ENCODE results near the gene IDS.
"Not testable (repeated sequence)": the region's sequence is repeated elsewhere in the genome, so short reads cannot be mapped to it uniquely, and the experiment has no call there.

Gene IDS, protein sequence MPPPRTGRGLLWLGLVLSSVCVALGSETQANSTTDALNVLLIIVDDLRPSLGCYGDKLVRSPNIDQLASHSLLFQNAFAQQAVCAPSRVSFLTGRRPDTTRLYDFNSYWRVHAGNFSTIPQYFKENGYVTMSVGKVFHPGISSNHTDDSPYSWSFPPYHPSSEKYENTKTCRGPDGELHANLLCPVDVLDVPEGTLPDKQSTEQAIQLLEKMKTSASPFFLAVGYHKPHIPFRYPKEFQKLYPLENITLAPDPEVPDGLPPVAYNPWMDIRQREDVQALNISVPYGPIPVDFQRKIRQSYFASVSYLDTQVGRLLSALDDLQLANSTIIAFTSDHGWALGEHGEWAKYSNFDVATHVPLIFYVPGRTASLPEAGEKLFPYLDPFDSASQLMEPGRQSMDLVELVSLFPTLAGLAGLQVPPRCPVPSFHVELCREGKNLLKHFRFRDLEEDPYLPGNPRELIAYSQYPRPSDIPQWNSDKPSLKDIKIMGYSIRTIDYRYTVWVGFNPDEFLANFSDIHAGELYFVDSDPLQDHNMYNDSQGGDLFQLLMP

DNA sequence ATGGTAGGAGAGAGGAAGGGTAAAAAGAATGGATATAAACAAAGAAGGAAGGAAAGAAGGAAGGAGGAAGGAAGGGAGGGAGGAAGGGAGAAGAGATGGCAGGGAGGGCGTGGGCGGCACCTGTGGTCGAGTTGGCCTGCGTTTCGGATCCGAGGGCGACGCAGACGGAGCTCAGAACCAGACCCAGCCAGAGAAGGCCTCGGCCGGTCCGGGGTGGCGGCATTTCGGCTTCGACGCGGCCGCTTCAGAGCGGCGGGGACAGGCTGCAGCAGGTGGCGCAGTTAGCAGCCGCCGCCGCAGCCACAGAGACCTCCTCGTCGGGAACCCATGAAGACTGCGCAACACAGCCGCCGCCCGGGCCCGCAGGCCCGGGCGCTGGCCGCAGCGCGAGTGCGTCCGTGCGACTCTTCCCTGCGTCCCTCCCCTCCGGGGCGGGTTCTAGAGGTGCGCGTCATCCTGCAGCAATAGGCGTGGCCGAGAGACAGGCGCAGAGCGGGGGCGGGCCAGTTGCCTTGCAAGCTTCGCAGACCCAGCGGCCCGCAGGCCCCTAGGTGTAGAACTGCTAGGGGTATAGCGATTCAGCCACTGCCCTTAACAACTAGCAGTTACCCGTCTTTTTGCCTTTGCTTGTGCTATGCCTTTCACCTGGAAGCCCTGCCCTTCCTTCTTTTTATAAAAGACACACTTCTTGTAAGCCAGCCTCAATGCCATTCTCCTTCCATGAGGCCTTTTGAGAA lies at the start of gene IDS:
Gene IDS, minus strand, starts transcription at position 392 of the 737 bp plus-strand sequence. Its CDS starts 169 bp downstream, at position 223.
- DNase-seq (ENCODE audit: low spot score) = peak; percentile 83

DNA sequence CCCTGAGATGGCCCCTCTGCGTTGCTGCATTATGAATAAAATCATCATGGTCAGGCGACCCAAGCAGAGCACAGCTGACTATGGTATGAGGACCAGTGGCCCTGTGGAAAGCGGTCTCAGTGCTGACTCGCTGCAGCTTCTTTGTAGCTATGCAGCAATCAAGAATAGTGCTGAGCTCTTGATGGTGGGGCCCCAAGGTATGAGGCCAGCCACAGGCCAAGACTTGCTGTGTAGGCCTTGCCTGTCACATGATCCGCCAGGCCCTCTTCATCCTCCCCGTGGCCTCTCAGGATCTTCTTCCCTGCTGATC lies 46.8 kb upstream of the IDS start:
- DNase-seq (ENCODE audit: low spot score) = not testable (repeated sequence)

DNA sequence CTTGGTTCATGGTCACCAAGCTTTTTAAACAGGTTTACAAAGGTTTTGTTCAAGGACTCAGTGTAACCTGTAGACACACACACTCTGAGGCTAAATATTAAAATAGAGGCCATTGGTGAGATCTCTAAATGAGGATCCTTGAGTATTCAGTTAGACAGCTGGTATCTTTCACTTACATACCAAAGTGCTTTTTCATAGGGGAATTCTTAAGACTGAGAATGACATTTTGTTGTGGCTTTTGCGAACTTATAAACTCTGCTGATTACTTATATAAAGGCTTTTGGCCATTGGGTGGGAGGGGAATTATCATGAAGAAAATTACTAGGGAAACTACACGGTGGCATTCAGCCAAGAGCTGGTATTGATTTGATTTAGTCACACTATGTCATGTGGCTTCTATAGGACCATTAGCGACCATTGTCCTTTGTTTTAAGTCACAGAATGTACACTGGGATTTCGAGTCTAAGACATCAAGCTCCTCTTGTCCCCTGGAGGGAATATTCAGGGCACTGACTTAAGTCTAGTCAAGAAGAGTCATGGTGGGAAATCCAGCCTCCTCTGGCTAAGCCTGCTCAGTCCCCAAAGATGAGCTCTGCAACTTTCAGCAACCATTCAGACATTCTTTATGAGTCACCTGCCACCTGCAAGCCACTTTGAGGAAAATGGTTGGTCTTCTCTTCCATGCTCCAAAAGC lies 46.3 kb upstream of the IDS start:
- not testable (repeated sequence) for DNase-seq (ENCODE audit: low spot score)

DNA sequence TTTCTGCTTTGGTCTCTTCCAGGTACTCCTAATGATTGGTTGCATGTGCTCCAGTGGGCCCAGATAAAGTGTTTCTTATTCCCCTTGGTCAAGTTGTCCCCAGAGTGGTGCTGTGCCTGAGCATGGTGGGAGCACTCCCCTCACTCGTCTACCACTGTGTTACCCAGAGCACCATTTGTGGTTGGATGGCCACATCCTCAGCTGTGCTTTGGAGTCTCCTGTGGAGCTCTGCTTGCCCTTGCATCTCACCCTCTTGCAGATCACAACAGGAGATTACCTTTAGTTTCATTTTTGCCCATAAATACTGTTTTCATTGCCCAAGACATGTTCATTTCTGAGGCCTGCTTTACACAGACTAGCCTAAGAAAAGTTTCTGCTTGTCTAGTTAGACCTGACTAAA lies 45.3 kb upstream of the IDS start:
- DNase-seq (ENCODE audit: low spot score) = not testable (repeated sequence)

DNA sequence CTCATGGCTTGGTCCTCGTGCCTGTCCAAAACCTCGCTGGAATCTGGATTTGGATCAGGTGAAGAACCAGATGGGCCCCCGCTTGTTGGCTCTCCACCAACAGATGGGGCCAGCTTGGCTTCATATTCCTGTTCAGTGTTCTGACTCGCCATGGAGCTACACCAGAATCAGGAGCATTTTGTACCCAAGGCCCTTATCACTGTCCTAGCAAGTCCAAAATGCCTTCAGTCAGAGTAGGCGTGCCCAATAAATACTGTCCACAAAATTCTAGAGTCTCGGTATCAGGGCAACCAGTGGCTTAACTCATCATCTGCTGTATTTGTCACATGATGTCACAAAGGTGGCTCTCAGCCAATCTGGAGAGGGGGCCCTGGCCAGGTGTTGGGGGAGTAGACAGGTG lies 44.6 kb upstream of the IDS start, which contains the start of gene HSFX3:
Gene HSFX3, minus strand, starts transcription at position 224 of the 400 bp plus-strand sequence. Its CDS starts 72 bp downstream, at position 152.
- DNase-seq (ENCODE audit: low spot score) = not testable (repeated sequence)

DNA sequence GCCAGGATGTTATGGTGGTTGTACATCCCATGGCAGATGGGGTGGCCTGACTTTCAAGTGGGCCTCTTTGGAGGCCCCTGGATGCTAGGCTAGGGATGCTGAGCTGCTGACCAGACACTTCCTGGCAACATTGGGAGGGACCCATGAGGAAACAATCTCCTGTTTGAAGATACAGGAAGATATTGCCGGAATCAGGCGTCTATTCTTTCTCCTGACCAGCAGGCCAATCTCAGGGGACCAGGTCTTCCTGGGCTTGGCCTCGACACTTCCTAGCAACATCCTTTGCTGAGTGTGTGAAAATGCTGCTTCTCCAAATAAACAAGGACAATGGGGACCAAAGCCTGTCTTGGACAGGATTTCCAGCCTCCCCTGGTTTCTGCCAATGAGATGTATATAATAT lies 42.7 kb upstream of the IDS start:
- DNase-seq (ENCODE audit: low spot score) = not testable (repeated sequence)

DNA sequence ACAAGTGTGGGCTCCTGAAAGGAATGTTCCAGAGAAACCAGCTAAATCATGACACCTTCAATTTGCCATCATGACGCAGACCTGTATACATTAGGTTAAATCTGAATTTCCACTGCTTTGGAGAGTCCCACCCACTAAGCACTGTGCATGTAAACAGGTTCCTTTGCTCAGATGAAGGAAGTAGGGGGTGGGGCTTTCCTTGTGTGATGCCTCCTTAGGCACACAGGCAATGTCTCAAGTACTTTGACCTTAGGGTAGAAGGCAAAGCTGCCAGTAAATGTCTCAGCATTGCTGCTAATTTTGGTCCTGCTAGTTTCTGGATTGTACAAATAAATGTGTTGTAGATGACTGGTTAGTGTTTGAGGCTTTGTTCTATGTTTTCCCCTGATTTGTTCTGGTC lies 41.9 kb upstream of the IDS start:
- not testable (repeated sequence) for DNase-seq (ENCODE audit: low spot score)

DNA sequence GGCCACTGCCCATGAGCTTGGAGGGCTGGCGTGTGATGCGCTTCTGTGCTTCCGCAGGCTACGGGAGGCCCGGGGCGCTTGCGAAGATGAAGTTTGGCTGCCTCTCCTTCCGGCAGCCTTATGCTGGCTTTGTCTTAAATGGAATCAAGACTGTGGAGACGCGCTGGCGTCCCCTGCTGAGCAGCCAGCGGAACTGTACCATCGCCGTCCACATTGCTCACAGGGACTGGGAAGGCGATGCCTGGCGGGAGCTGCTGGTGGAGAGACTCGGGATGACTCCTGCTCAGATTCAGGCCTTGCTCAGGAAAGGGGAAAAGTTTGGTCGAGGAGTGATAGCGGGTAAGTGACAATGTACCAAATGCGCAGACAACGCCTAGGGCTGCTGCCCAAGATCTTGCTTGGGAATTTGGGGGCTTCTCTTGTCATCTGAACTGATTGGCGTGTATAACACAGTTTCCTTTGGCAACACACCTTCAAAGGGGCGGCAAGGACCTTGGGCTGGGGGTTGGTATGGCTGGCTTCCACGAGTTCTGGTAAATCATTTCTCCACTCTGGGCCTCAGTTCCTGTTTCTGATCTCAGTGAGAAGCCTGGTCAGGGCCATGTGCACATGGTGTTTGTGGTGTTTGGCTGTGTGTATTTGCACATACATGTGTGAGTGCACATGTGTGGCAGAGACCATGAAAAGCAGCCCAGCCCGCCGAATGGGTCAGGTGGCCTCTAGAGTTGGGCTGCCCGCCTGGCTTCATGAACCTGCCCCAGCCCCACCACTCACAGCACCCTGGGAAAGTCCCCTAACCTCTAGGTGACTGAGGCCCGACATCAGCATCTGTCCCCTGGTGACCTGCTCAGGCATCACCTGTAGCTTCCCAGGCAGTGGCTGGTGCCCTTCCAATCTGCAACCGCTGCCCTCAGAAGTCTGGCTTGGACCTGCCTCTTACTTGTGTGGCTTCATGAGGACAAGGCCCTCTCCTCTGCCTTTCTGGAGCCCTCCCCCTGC lies 40.7 kb upstream of the IDS start:
- not testable (repeated sequence) for DNase-seq (ENCODE audit: low spot score)

DNA sequence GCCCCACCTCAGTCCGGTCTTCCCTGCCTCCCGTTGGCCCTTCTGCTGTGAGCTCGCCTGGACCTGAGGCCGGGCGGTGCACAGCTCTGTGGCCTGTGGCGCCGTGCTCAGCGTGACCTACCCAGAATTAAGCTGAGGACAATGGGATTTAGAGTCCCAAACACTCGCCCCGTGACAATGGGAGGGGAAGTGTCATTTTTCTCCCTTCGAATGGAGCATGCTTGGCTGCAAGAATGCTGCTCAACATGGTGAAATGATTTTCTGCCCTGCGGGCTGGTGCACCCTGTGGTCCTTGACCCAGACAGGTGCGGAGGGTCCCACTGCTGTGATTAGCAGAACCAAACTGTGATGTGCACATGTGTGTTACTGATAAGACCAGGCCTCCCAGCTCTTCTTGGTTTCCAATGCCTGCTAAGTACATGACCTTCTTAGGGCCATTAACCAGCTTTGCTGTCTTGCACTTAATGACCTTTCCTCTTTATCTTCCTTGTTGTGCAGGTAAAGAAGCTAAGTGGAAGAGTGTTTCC lies 36.5 kb upstream of the IDS start:
- DNase-seq (ENCODE audit: low spot score) = no peak

DNA sequence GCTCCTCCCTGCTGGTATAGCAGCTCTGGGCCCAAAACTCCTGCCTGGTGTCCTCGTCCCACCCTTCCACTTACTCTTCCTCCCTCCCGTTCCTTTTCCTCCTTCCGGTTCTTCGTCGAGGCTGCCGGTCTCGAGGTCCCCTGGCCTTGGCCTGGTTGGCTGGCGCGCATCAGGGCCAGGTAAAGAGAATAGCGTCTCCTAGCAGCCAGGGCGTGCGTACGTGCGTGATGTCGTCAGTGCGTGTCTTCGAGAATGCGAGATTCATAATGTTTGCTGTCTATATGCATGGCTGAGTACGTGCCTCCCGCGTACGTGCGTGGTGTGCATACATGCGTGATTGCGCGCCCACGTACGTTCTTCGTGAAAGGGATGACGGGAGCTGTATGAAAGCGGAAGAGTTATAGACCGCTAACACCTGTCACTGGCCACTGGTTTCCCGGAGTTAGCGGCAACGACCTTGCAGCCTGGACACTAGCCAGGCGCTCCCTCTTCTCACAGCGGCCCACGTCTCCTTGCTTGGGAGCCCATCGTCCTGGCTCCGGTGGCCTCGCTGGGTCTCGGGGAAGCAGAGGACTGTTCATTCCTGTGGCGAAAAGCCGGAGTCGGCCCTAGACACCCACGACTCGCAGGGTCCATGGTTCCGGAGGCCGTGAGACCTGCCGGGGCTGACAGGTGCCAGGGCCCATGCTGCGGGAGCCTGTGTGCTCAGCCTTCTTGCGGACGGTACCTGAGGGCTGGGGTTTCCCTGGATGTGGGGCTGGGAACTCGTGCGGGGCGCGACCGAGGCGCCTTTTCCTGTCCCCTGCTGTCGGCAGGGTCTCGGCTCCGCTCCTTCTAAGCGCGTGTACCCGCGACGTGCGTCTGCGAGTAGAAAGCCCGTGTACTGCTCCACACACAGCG lies 35.8 kb upstream of the IDS start, which contains the start of gene EOLA1:
Gene EOLA1, plus strand, starts transcription at position 392 of the 900 bp plus-strand sequence. CDS start 4,619 bp downstream, outside the sequence.
- peak; percentile 62 for DNase-seq (ENCODE audit: low spot score)

DNA sequence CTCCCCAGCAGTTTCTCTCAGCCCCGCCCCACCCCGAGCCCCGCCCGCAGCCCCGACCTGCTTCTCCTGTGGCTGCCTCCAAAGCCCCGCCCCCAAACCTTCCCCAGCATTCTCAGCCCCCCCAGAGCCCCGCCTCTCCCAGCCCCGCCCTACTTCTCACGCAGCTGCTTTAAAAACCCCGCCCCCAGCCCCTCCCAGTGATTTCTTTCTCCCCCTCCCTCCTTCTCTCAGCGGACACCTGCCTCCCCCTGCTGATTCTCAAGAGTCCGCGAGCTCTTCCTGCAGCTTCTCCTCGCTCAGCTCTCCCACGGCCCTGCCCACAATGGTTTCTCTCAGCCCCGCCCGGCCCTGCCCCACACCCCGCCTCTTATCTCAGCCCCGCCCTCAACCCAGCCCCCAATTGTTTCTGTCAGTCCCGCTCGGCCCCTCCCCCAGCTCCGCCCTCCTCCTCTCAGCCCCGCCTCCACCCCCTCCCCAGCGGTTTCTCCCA lies 35.1 kb upstream of the IDS start:
- peak; percentile 88 for DNase-seq (ENCODE audit: low spot score)

DNA sequence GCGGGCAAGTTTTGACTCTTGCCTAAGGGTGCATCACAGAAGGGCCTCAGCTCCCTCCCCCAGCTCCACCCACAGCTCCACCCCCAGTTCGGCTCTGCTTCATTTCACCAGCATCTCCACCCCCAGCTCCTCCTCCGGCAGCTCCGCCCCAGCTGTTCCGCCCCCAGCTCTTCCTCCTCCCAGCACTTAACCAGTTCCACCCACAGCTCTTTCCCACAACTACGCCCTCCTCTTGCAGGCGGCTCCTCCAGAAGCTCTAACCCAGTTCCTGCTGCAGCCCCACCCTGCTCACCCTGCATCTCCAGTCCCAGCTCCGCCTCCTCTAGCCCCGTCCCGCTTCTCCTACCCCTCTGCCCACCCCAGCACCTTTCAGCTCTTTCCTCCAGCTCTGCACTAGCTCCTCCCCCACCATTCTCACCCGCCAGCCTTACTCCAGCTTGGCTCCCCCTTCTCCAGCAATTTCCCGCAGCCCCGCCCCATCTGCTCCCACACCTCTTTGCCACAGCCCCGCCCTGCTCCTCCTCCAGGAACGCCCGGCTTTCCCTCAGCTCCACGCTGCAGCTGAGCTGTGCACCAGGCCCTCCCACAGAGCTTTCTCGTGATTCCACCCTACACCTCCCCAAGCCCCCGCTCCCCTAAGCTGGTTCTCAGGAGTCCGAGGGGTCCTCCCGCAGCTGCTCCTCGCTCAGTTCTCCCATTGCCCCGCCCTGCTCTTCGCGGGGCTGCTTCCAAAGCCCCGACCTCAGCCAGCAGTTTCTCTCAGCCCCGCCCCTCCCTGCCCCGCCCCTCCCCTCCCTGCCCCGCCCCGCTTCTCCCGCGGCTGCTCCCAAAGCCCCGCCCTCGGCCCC lies 34.4 kb upstream of the IDS start:
- DNase-seq (ENCODE audit: low spot score) = peak; percentile 80

DNA sequence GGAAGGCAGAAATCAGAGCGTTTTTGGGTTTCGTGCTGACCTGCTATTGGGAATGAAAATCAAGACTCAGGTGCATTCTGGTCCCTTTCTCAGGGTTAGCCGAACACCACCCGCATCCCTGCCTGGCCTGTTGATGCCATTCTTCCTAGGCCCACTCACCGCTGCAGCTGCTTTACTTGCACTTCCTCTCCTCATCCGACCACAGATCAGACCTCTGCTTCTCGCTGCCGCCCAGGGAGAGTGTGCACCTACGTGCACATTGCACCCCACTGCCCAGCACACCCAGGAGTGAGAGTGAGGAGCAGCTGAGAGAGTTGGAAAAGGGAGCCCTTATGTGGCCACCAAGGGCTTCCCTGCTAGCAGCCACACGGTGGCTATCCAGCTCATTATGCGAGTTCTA lies 32.4 kb upstream of the IDS start:
- DNase-seq (ENCODE audit: low spot score) = not testable (repeated sequence)

DNA sequence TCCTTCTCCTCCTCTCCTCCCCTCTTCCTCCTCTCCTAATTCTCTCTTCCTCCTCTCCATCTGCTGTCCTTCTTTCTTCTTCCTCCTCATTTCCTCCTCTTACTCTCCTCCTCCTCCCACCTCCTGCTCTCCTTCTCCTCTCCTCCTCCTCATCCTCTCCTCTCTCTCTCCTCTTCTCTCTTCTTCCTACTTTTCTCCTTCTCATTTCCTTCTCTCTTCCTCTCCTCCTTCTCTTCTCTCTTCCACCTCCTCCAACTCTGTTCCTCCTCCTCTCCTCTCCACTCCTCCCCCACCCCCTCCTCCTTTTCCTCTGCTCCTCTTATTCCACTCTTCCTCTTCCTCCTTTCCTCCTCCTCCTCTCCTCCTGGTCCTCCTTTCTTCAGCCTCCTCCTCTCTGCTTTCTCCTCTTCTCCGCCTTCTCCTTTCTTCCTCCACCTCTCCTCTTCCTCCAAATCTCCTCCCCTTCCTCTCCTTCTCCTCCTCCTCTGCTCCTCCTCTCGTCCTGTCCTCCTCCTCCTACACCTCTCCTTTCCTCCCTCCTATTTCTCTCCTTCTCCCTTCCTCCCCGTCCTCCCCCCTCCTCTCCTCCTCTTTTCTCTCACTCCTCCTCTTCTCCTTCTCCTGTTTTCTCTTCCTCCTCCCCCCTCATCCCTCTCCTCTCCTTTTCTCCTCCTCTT lies 30.0 kb upstream of the IDS start:
- not testable (repeated sequence) for DNase-seq (ENCODE audit: low spot score)

DNA sequence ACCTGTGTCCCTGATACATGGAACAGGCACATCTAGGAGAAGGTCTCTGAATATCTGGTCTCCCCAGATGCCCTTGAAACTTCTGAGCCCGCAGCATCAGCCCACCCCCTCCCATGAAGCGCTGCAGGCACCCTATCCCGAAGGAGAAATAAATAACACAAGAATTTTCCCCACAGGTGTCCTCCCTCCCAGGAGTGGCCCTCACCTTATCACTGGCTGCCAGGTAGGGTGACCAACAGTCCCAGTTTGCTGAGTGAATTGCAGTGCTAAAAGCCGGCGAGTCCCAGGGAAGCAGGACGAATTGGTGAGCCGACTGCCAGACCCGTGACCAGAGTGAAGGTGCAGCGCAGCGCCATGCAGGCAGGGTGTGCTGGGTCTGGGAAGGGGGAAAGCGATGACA lies 28.9 kb upstream of the IDS start:
- DNase-seq (ENCODE audit: low spot score) = not testable (repeated sequence)

DNA sequence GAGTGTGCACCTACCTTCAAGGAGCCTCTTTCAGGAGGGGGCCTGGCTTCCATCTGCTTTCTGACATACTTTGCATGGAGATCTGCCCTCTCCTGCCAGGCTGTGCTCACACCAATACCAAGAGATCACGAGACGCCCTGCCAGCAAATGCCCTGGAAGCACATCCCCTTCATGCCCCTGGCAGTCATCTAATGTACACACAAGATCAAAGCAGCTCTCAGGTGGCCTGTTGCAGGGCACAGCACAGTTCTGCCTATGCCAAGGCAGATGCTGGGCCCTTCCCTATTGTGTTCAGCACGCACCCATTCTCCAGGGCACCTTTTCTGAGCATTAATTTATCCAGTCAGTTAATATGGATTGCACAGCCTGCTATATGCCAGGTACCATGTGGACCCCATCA lies 27.8 kb upstream of the IDS start:
- not testable (repeated sequence) for DNase-seq (ENCODE audit: low spot score)

DNA sequence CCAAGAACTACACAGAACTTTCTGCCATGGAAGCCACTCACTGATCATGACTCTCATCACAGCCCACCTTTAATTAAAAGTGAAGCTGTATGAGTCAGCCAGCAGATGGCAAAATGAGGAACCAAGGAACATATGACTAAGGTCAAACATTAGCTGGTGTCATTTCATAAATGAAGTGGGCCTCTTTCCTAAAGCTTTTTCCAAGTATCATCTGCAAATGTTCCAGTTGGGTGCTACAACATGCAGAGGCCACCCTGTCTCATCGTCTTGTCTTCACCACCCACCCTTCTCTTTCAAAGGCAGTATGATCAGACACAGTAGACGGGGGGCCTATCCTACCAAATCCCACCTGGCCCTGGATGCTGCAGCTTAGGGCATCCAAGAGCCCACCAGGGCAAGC lies 26.5 kb upstream of the IDS start:
- peak; percentile 26 for DNase-seq (ENCODE audit: low spot score)

DNA sequence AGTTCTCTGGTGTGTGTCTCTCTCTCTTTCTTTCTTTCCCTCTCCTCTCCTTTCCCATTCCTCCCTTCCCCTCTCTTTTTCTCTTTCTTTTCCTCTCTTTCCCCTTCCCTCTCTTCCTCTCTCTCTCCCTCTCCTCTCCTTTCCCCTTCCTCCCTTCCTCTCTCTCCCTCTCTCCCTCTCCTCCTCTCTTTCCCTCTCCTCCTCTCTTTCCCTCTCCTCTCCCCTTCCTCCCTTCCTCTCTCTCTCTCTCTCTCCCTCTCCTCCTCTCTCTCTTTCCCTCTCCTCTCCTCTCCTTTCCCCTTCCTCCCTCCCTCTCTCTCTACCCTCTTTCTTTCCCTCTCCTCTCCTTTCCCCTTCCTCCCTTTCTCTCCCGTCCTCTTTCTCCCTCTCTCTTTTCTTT lies 23.3 kb upstream of the IDS start:
- no peak for DNase-seq (ENCODE audit: low spot score)
